Breast epithelium (tissue), 4 donors: ENCODE results near the gene NBDY. TPM values are rescaled to one million over a fixed set of nuclear protein-coding genes. Genes with fewer than 3 reads are reported as not detected.
A peak's percentile ranks its signal among the peaks of the same experiment; 100 is the strongest.

Experiments
- DNase-seq, 2 donors: peaks; one replicate each; pipeline ENCODE4 v3.0.0-alpha.2; 2019; ENCODE audit warnings: low spot score in 2 of 2
- H3K27ac ChIP-seq, 2 donors: fragments of 200-600 bp; sonication (generic) in 1 of 2; one replicate each; pipeline ENCODE4 v1.5.1; 2016 to 2019; ENCODE audit warnings: mild to moderate bottlenecking in 1 of 2
- H3K27me3 ChIP-seq, 2 donors: fragments of 200-600 bp; sonication (generic) in 1 of 2; one replicate each; pipeline versions ENCODE4 v1.5.1 to v1.6.0; 2017 to 2019; ENCODE audit warnings: control low read depth in 1 of 2, mild to moderate bottlenecking in 1 of 2
- H3K36me3 ChIP-seq: fragments of 200-600 bp; one replicate; pipeline ENCODE4 v1.5.1; 2019
- H3K4me1 ChIP-seq, 2 donors: fragments of 200-600 bp; sonication (generic); one replicate each; pipeline ENCODE4 v1.5.1; 2016 to 2019; ENCODE audit warnings: control low read depth in 1 of 2
- H3K4me3 ChIP-seq, 3 donors: fragments of 200-600 bp; sonication (generic); 1 replicate in 2 of 3; 2 replicates in 1 of 3; pipeline ENCODE4 v1.5.1; 2016 to 2019; ENCODE audit warnings: mild to moderate bottlenecking in 3 of 3, moderate library complexity in 2 of 3
- H3K9me3 ChIP-seq, 2 donors: fragments of 200-600 bp; sonication (generic) in 1 of 2; one replicate each; pipeline ENCODE4 v1.5.1; 2016 to 2019; ENCODE audit warnings: control low read depth in 1 of 2
- CTCF ChIP-seq, 3 donors: fragments of 450-650 bp; IDR thresholded peaks; one replicate each; pipeline ENCODE4 v1.5.1; 2016 to 2017; ENCODE audit warnings: antibody characterized with exemption in 3 of 3, mild to moderate bottlenecking in 3 of 3, moderate library complexity in 3 of 3
- POLR2A ChIP-seq: fragments of 450-650 bp; IDR thresholded peaks from one replicate; pipeline ENCODE4 v1.6.1; 2016; ENCODE audit warnings: antibody characterized with exemption, mild to moderate bottlenecking, moderate library complexity
- POLR2AphosphoS5 ChIP-seq, 3 donors: sonication (generic); formaldehyde crosslinking; IDR thresholded peaks; one replicate each; pipeline ENCODE4 v1.6.1; 2017; ENCODE audit warnings: antibody characterized with exemption in 3 of 3
- intact Hi-C: fragments of 100-400 bp; cut with DNase I; formaldehyde crosslinking; loops from one replicate; pipeline ENCODE4 v1.15.1; 2023; ENCODE audit warnings: low total_unique reads
- total RNA-seq, 3 donors: library from RNA; depleted of rRNA; stranded (reverse); fragments of >200 nt; gene quantifications; one replicate each; pipeline ENCODE4 v1.1.0, GENCODE V29; 2016

Gene NBDY
- total RNA-seq, 3 donors from 2014 or later = 6.6 to 15.7 (median 14.5) TPM

- Histone ChIP-seq H3K9me3 (no peaks in the 10 kb centered on the region), H3K27ac (peak overlapping the region in 1 of 2 donors; percentile 82), H3K4me1 (no peaks in the 10 kb centered on the region), H3K4me3 (peak overlapping the region in 2 of 3 donors; percentile 66 to 73), H3K27me3 (no peaks in the 10 kb centered on the region), H3K36me3 (no peaks in the 10 kb centered on the region)
- TF ChIP-seq POLR2A (no peak), POLR2AphosphoS5 (IDR thresholded peaks at IDR 0.05) (no peak), CTCF (IDR thresholded peaks at IDR 0.05) (no peak)
- intact Hi-C loops = no loop called here
- no peak for DNase-seq
Measured at GRCh38 chrX:56802428-56802827, 73.4 kb downstream of the NBDY start.

GRCh38 chrX:56802921-56803849 lies 74.1 kb downstream of the NBDY start:
- H3K27ac ChIP-seq = peak overlapping the region; percentile 82 to 86
- peak overlapping the region in 2 of 3 donors; percentile 66 to 73 for H3K4me3 ChIP-seq
- TF ChIP-seq POLR2AphosphoS5 (IDR thresholded peaks at IDR 0.05) (peak in 1 of 3 donors; percentile 71), CTCF (IDR thresholded peaks at IDR 0.05) (peak; percentile 33 to 61 (median 39)), POLR2A (no peak)
- intact Hi-C loops = no loop called here
- H3K4me1 ChIP-seq = no peaks in the 10 kb centered on the region
- no peaks in the 10 kb centered on the region for H3K9me3 ChIP-seq
- H3K36me3 ChIP-seq = no peaks in the 10 kb centered on the region
- H3K27me3 ChIP-seq = no peaks in the 10 kb centered on the region
- peak; percentile 54 to 77 for DNase-seq

GRCh38 chrX:56803850-56804681 lies 75.0 kb downstream of the NBDY start:
- Histone ChIP-seq H3K9me3 (no peaks in the 10 kb centered on the region), H3K36me3 (no peaks in the 10 kb centered on the region), H3K4me1 (no peaks in the 10 kb centered on the region), H3K4me3 (peak overlapping the region in 2 of 3 donors; percentile 66 to 73), H3K27ac (peak overlapping the region; percentile 69 to 82), H3K27me3 (no peaks in the 10 kb centered on the region)
- DNase-seq = no peak
- intact Hi-C loops = no loop called here
- TF ChIP-seq POLR2AphosphoS5 (IDR thresholded peaks at IDR 0.05) (no peak), POLR2A (no peak), CTCF (IDR thresholded peaks at IDR 0.05) (no peak)

- no peaks in the 10 kb centered on the region for H3K27me3 ChIP-seq
- DNase-seq = no peak
- H3K36me3 ChIP-seq = no peaks in the 10 kb centered on the region
- H3K4me1 ChIP-seq = no peaks in the 10 kb centered on the region
- TF ChIP-seq POLR2AphosphoS5 (IDR thresholded peaks at IDR 0.05) (no peak), CTCF (IDR thresholded peaks at IDR 0.05) (no peak), POLR2A (no peak)
- no peak overlapping the region for H3K27ac ChIP-seq
- intact Hi-C loops = no loop called here
- no peak overlapping the region for H3K4me3 ChIP-seq
- H3K9me3 ChIP-seq = no peaks in the 10 kb centered on the region
Measured at GRCh38 chrX:56804867-56805266, 75.8 kb downstream of the NBDY start.
